ENCODE data around the gene ETV3.
"Not testable (repeated sequence)": the region's sequence is repeated elsewhere in the genome, so short reads cannot be mapped to it uniquely, and the experiment has no call there.

The ETV3 gene

DNA sequence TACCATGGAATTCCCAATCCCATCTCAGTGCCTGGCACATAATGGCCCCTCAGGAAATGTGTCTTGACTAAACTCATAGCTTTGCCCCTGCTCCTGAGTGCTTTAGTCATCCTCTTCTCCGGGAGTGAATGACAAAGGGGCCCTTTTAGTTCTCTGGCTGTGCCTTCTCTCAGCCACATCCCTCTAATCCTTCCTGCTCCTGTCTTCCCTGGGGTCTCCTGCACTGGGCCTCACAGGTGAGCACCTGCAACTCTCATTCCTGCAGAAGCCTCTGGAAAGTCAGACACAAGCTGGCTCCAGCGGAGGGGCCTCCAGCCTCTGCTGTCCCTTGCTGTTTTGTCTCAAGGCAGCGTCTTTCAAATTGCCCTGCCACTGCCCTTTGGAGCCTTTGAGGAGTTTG is 24.6 kb downstream of the ETV3 start:
- DNase-seq (ENCODE audit: low read depth in 2 of 3, low spot score in 1 of 3) = no peak

DNA sequence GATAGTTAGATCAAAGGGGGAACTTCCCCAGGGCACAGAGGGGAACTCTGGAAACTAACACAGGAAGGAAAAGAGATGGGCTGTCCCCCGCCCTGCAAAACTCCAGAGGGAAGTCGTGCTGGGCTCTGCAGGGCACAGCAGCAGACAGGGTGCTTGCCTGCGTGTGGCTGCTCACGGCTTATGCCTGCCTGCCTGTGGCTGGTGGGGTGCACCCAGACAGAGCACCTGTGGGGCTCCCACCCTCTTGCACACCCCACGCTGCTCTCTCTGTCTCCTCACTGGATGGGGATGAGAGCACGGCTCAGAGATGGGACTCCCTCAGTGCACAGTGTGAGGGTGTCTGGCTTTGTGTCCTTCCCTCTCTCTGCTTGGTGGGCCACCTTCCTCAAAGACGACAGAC is 25.1 kb downstream of the ETV3 start:
- no peak for DNase-seq (ENCODE audit: low read depth in 2 of 3, low spot score in 1 of 3)

DNA sequence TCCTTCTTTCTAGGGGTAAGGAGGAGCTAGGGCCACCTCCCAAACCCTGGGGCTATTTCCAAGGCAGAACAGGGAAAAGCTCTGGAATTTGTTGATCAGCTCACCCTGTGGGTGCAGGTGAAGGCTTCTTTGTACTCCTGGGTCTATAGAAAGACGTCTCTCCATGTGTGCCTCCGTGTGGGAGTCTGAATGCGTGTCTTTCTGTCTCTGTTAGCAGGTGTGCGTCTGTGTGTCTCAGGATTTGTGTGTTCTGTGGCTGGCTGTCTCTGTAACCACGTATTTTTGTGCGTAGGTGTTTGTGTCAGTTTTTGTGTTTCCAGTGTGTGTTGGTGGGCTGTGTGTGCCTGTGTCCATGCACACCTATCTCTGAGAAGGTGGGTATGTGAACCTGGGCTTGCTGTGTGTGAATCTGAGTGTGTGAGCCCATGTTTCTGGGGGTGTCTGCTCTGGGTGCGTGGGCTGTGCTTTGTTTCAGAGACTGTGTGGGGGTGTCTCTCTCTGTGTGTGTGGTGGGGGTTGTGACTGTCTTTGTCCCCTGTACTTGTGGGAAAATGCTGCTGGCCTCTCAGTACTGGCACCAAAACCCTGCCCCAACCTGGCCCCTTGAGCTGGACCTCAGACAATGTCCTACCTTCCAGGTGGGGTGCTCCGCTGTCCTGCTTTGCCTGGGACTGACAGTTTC is 25.9 kb downstream of the ETV3 start:
- DNase-seq (ENCODE audit: low read depth in 2 of 3, low spot score in 1 of 3) = no peak

GRCh38 chr1:157111396-157112165 is 26.6 kb downstream of the ETV3 start:
- no peak for DNase-seq (ENCODE audit: low read depth in 2 of 3, low spot score in 1 of 3)

DNA sequence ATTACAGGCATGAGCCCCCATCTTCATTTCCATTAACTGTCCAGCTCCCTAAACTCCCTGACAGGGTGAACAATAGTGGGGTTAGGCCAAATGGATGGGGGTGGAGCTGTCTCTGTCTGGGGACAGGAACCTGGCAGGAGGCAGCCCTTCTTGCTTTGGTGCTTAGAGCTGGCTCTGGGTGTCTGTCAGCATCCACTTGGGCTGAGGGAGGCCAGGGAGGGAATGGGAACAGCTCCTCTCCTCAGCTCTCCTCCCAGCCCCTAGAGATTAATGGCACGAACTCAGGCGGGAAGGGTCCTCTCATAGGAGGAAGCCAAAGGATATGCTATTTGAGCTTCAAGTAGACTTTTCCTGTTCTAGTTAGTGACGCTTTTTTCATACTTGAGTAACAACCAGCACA is 27.5 kb downstream of the ETV3 start:
- no peak for DNase-seq (ENCODE audit: low read depth in 2 of 3, low spot score in 1 of 3)

- DNase-seq (ENCODE audit: low read depth in 2 of 3, low spot score in 1 of 3) = no peak
Observed at GRCh38 chr1:157110003-157110402, 28.2 kb downstream of the ETV3 start.

DNA sequence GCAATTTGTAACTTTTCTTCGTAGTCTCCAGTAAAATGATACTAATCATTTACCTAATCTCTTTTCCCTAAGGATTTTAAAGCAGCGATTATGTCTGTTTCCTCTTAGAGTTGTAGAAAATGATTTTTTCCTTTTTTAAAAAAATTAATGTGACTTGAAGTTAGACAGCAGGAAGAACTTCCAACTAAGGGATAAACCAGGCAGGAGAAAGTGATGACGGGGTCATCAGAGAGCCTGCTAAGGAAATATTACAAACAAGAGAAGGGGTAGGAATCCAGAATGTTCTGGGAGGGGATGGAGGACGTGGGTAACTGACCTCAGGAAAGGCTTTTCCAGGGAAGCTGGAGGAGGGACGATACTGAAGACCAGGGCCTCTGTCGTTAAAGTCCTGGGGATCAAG is 29.7 kb downstream of the ETV3 start:
- no peak for DNase-seq (ENCODE audit: low read depth in 2 of 3, low spot score in 1 of 3)

DNA sequence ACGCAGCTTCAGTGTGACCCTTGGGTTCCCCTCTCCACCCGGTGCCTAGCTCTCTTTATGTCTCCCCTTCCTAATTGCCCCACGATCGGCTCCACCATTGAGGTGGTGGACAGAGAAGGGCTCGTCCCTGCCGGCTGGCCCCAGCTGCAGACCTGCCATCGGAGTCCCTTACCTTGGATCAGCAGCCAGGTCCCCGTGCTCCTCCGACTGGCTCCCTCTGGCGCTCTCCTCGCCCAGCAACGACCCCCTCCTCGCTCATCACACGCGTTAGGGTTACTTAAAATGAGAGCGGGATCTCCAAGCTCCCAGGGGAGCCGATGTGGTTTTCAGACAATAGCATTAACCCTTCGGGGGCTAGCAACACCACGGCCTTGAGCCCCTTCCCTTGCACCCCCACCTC is 30.5 kb downstream of the ETV3 start:
- no peak for DNase-seq (ENCODE audit: low read depth in 2 of 3, low spot score in 1 of 3)

DNA sequence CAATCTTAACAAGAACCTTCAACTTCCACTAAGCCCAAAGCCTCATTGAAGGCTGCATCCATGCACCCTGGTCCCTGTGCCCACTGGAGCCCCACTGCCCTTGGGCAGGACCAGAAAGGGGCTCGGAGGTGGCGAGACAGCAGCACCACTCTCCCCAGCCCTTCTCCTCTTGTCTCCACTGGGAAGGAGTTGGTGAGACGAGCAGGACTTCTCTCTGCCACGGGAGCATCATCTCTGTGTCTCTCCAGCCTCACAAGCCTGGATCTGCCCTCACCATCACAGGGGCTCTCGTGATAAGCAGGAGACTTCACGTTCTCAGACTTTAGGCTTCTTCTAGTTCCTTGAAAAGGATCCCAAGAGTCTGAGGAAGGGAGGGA is 31.4 kb downstream of the ETV3 start:
- DNase-seq (ENCODE audit: low read depth in 2 of 3, low spot score in 1 of 3) = no peak

DNA sequence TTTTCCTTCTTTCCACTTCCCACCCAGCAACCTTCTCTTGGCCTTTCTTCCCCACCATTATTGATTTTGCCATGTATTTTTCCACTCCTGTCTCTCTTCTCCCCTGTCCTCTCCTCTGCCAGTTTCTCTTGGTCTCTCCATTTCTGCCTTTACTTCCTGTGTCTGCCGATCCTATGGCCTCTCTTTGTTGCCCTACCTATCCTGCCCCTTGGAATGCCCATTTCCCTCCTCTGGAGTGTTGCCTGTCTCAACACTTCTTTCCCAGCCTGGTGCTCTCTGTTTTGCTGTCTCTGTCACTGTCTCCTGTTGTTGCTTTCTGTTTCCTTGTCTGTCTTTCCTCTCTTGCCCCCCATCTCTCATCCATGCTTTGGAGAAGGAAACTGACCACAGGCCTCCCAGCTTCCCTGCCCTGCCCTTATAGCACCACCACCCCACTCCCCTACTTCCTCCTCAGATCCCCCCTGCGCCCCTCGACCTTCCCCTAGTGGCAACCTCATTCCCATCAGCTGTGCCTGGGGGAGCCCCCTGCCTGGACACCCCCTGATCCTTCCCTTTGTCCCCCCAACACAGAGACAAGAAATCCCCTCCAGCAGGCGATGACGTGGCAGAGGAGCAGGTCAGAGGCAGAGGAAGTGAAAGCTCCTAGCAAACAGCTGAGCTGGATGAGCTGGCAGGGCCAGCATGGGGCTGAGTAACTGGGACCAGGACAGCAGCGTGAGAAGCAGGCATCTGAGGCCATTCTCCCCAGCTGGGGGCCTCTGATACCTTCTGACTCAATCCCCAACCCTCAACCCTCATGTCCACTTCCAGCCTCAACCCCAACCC is 32.0 kb downstream of the ETV3 start:
- peak in 2 of 3 donors; percentile 6 to 14 for DNase-seq (ENCODE audit: low read depth in 2 of 3, low spot score in 1 of 3)

- no peak for DNase-seq (ENCODE audit: low read depth in 2 of 3, low spot score in 1 of 3)
Observed at GRCh38 chr1:157105298-157105987, 32.8 kb downstream of the ETV3 start.

DNA sequence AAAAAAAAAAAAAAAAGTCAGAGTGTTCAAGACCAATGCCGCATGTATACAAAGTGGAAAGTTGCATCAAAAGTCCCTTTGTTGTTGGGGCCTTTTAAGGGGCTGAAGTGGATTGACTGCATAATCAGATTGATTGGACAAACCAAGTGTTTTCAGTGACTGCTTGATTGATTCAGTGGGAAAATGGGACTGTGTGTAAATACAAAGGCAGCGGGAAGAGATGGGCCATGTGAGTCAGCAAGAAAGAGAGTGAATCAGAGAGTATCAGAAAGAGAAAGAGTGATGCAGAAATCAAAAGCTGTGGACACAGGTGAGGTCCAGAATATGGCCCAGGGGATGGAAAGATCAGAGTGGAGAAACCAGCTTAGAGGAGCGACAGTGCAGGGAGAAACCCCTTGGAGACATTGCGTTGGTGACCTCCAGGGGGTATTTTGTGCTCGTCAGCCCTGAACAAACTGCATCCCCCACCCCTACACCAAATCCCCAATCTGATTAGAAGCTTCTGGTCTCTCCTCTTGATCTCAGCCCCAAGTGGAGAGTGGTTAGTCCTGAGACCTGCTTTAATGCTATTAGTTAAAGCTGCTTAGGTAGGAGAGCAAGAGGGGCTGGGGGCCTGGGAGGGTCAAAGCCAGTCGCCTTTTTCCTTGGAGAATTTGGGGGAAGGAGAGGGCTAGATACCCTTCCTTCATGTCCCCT is 33.4 kb downstream of the ETV3 start:
- DNase-seq (ENCODE audit: low read depth in 2 of 3, low spot score in 1 of 3) = no peak

GRCh38 chr1:157103268-157103667 is 34.9 kb downstream of the ETV3 start:
- DNase-seq (ENCODE audit: low read depth in 2 of 3, low spot score in 1 of 3) = no peak

GRCh38 chr1:157101149-157101548 is 37.0 kb downstream of the ETV3 start:
- no peak for DNase-seq (ENCODE audit: low read depth in 2 of 3, low spot score in 1 of 3)

DNA sequence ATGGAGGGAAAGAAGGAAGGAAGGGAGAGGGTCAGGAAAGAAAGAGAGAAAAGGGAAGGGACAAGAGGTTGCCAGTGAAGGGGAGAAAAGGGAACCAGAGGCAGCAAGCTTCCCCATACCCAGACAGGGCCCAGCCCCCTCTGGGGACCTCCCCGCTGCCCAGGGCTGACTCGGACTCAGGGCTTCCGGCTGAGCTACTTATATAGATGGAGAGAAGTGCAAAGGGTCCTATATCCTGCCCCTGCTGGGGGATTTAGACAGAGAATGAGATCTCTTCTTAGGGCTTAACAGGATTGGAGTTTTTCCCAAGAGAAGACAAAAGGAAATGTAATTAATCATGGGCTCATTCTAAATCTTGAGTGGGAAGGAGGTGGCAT is 38.6 kb downstream of the ETV3 start, which contains the start of gene ETV3L:
ETV3L (minus strand) TSS at position 176 of the 377 bp plus-strand sequence. CDS start 285 bp downstream, outside the sequence.
- DNase-seq (ENCODE audit: low read depth in 2 of 3, low spot score in 1 of 3) = no peak

DNA sequence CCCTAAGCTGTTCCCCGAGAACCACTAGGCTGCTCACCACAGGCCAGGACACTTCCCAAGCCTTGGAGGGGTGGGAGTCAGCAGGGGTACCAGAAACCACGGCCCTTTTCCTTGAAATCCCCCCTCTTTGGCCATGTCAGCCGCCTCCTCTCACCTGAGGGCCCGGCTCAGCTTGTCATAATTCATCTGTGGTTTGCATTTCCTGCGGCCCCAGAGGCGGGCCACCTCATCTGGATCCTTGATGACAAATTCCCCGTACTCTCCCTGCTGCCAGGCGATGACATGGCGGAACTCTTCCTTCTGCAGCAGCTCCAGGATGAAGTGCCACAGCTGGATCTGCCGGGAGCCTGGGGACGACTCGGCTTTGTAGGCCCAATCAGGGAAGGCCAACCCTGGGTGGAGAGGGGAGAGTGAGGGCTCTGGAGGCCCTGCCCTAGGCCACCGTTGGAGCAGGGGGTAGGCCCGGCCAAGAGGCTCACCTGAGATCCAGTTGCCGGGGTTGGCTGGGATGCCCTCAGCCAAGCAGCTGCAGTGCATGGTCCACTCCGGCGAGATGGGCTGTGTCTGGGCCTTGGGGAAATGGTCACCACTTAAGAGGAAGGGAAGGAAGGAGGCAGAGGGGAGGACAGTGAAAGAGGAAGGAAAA is 39.1 kb downstream of the ETV3 start:
- DNase-seq (ENCODE audit: low read depth in 2 of 3, low spot score in 1 of 3) = not testable (repeated sequence)

DNA sequence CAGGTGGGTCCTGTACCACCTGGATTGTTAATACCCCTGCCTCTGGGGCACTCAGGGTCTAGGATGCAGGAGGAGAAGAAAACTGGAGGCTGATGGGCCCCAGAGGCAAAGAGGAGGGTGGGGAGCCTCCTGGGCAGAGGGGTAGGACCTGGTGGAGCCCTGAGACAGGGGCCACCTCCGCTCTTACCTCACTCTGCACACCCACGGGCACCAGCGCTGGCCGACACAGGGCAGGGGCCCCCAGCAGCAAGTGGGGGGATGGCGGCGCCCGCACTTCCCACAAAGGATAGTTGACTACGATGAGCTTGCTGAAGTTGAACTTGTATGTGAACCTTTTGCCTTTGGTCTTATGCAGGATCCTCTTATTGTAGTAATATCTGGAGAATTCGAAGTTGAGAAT is 39.7 kb downstream of the ETV3 start:
- DNase-seq (ENCODE audit: low read depth in 2 of 3, low spot score in 1 of 3) = no peak

GRCh38 chr1:157097692-157098091 is 40.5 kb downstream of the ETV3 start:
- DNase-seq (ENCODE audit: low read depth in 2 of 3, low spot score in 1 of 3) = no peak

GRCh38 chr1:157096881-157097280 is 41.3 kb downstream of the ETV3 start:
- DNase-seq (ENCODE audit: low read depth in 2 of 3, low spot score in 1 of 3) = no peak

DNA sequence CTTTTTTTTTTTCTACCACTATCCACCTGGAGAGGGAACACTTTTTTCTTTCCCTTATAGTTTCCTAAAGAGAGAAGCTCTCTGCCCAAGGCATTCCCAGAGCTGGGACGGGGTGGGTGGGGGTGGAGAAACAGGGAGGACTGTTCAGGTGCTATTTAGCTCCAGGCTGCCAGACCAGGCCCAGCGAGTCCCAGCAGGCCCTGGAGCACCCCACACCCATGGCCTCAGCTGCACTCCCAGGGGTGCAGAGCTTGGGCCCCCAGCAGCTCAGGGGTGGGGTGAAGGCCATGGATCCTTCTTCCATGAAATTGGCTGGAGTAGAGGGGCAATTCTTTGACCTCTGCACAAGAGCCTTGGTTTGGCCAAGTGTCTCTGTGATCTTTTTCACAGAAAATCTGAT is 42.6 kb downstream of the ETV3 start:
- no peak for DNase-seq (ENCODE audit: low read depth in 2 of 3, low spot score in 1 of 3)
